ENCODE data around the gene INPP4B.

The INPP4B gene

DNA sequence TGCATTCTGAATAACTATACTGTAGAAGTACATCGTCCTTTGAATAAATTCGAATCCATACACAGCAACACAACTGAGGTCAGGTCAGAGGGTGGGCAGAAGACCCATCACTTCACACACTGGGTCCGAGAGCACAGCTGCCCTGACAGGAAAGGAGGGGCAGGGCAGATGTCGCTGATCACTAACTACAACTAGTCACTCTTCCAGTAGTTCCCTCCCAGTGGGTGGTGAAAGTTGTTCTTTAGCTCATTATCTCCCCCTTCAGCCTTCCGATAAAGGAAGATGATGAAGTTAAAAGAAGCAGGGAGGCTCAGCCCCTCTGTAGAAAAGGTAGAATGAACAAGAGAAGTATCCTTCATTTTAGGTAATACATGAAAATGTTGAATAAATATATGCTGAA lies 278.9 kb downstream of the INPP4B start:
- Histone ChIP-seq H2AFZ (ENCODE audit: low read length) (no peak overlapping the region), H3K9me3 (replicated peaks in 1 of 2; ENCODE audit: control insufficient read depth in 2 of 2, insufficient read depth in 1 of 2, low read depth in 1 of 2, low read length in 2 of 2) (no peaks in the 10 kb centered on the region), H3K14ac (ENCODE audit: low read length) (no peak overlapping the region), H2BK15ac (ENCODE audit: low read length) (no peak overlapping the region), H3K23ac (ENCODE audit: low read depth, low read length, poor library complexity) (no peak overlapping the region), H4K8ac (ENCODE audit: low read depth, low read length) (no peak overlapping the region), H2BK12ac (ENCODE audit: low read length) (no peak overlapping the region), H4K91ac (ENCODE audit: low read depth, low read length, poor library complexity) (no peak overlapping the region), H2AK5ac (ENCODE audit: low read depth, low read length) (no peak overlapping the region), H3K79me1 (ENCODE audit: low read depth, low read length) (no peaks in the 10 kb centered on the region), H3K9ac (ENCODE audit: low read depth, low read length, poor library complexity) (no peak overlapping the region), H3K18ac (ENCODE audit: low read length) (no peak overlapping the region), H3K27me3 (ENCODE audit: control insufficient read depth in 3 of 3, insufficient read depth in 3 of 3, low read depth in 1 of 3, low read length in 3 of 3) (no peaks in the 10 kb centered on the region), H2BK5ac (ENCODE audit: low read length) (no peak overlapping the region), H3K4me2 (ENCODE audit: insufficient read depth, low read length, poor library complexity, severe bottlenecking) (no peak overlapping the region), H3K4me3 (ENCODE audit: low read length in 2 of 2) (no peak overlapping the region), H2BK120ac (ENCODE audit: low read depth, low read length) (no peak overlapping the region), H3K36me3 (replicated peaks in 1 of 2; ENCODE audit: control insufficient read depth in 2 of 2, insufficient read depth in 2 of 2, low read length in 2 of 2) (no peaks in the 10 kb centered on the region), H3K27ac (replicated peaks; ENCODE audit: low read length) (no peak overlapping the region), H3K4me1 (ENCODE audit: control insufficient read depth in 2 of 2, insufficient read depth in 1 of 2, low read depth in 1 of 2, low read length in 2 of 2) (peaks cover 0 to 4% of the 10 kb centered on the region in 2 donors), H3K4ac (ENCODE audit: low read length) (no peak overlapping the region)
- peak; percentile 53 for DNase-seq (ENCODE audit: low spot score)
- WGBS, 2 donors (ENCODE audit: extremely low coverage in 2 of 2, insufficient read length in 2 of 2, insufficient replicate concordance in 1 of 2): no CpG with 5 or more reads among the region's 5 CpGs

DNA sequence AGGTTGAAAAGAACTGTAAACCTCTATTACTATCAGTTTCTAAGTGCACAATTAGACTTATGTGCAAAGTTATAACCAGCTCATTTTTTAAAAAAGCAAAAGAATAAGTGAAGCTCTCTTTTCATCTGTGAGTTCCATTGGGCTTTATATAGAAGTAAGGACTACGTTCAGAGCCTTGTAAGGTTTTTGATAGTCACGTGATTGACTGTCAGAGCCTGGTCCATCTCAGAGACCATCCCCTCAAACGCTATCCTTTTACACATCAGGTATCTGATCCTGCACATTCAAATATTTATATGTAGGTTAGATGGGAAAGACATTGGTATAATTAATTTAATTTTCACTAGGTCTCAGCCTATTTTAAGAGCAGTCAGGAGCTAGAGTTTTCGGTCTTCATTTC lies 279.3 kb downstream of the INPP4B start:
- no peak overlapping the region for H2BK120ac ChIP-seq (ENCODE audit: low read depth, low read length)
- DNase-seq (ENCODE audit: low spot score): no peak
- no peak overlapping the region for H3K23ac ChIP-seq (ENCODE audit: low read depth, low read length, poor library complexity)
- H3K18ac ChIP-seq (ENCODE audit: low read length): no peak overlapping the region
- H2AFZ ChIP-seq (ENCODE audit: low read length): no peak overlapping the region
- no peak overlapping the region for H2BK5ac ChIP-seq (ENCODE audit: low read length)
- no peaks in the 10 kb centered on the region for H3K9me3 ChIP-seq (replicated peaks in 1 of 2; ENCODE audit: control insufficient read depth in 2 of 2, insufficient read depth in 1 of 2, low read depth in 1 of 2, low read length in 2 of 2)
- H3K9ac ChIP-seq (ENCODE audit: low read depth, low read length, poor library complexity): no peak overlapping the region
- no peak overlapping the region for H4K8ac ChIP-seq (ENCODE audit: low read depth, low read length)
- no peak overlapping the region for H4K91ac ChIP-seq (ENCODE audit: low read depth, low read length, poor library complexity)
- H3K4me1 ChIP-seq (ENCODE audit: control insufficient read depth in 2 of 2, insufficient read depth in 1 of 2, low read depth in 1 of 2, low read length in 2 of 2): peaks cover 0 to 4% of the 10 kb centered on the region in 2 donors
- H3K14ac ChIP-seq (ENCODE audit: low read length): no peak overlapping the region
- no peak overlapping the region for H2AK5ac ChIP-seq (ENCODE audit: low read depth, low read length)
- no peak overlapping the region for H2BK12ac ChIP-seq (ENCODE audit: low read length)
- H3K27ac ChIP-seq (replicated peaks; ENCODE audit: low read length): no peak overlapping the region
- H3K4ac ChIP-seq (ENCODE audit: low read length): no peak overlapping the region
- no peaks in the 10 kb centered on the region for H3K27me3 ChIP-seq (ENCODE audit: control insufficient read depth in 3 of 3, insufficient read depth in 3 of 3, low read depth in 1 of 3, low read length in 3 of 3)
- H3K79me1 ChIP-seq (ENCODE audit: low read depth, low read length): no peaks in the 10 kb centered on the region
- no CpG with 5 or more reads among the region's 4 CpGs for WGBS, 2 donors (ENCODE audit: extremely low coverage in 2 of 2, insufficient read length in 2 of 2, insufficient replicate concordance in 1 of 2)
- no peaks in the 10 kb centered on the region for H3K36me3 ChIP-seq (replicated peaks in 1 of 2; ENCODE audit: control insufficient read depth in 2 of 2, insufficient read depth in 2 of 2, low read length in 2 of 2)
- H3K4me3 ChIP-seq (ENCODE audit: low read length in 2 of 2): no peak overlapping the region
- H2BK15ac ChIP-seq (ENCODE audit: low read length): no peak overlapping the region
- no peak overlapping the region for H3K4me2 ChIP-seq (ENCODE audit: insufficient read depth, low read length, poor library complexity, severe bottlenecking)

DNA sequence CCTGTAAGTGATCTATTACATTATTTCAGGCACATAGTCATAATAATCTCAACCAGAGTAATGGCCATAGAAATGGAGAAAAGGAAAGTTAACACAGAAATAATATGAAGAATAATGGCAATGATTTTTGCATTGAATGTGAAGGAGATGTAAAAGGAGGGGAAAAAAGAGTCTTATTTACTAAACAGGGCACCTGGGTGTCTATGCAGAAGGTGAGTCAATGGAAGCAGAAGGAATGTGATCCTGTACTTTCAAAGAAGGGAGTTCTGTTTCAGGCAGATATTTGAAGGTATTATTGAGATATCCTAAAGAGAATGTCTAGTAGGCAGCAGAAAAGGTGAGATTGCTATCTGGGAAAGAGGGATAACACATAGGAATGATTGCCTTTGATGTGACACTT lies 279.9 kb downstream of the INPP4B start:
- H3K14ac ChIP-seq (ENCODE audit: low read length): no peak overlapping the region
- H2BK5ac ChIP-seq (ENCODE audit: low read length): no peak overlapping the region

GRCh38 chr4:142565771-142566170 lies 280.3 kb downstream of the INPP4B start:
- Histone ChIP-seq H2BK120ac (ENCODE audit: low read depth, low read length) (no peak overlapping the region), H2BK15ac (ENCODE audit: low read length) (no peak overlapping the region), H3K79me1 (ENCODE audit: low read depth, low read length) (no peaks in the 10 kb centered on the region), H4K8ac (ENCODE audit: low read depth, low read length) (no peak overlapping the region), H2AK5ac (ENCODE audit: low read depth, low read length) (no peak overlapping the region), H3K4me1 (ENCODE audit: control insufficient read depth in 2 of 2, insufficient read depth in 1 of 2, low read depth in 1 of 2, low read length in 2 of 2) (peaks cover 0 to 4% of the 10 kb centered on the region in 2 donors), H2BK5ac (ENCODE audit: low read length) (no peak overlapping the region), H2BK12ac (ENCODE audit: low read length) (no peak overlapping the region), H3K18ac (ENCODE audit: low read length) (no peak overlapping the region), H3K27me3 (ENCODE audit: control insufficient read depth in 3 of 3, insufficient read depth in 3 of 3, low read depth in 1 of 3, low read length in 3 of 3) (no peaks in the 10 kb centered on the region), H4K91ac (ENCODE audit: low read depth, low read length, poor library complexity) (no peak overlapping the region), H3K4me3 (ENCODE audit: low read length in 2 of 2) (no peak overlapping the region), H3K9me3 (replicated peaks in 1 of 2; ENCODE audit: control insufficient read depth in 2 of 2, insufficient read depth in 1 of 2, low read depth in 1 of 2, low read length in 2 of 2) (no peaks in the 10 kb centered on the region), H3K4ac (ENCODE audit: low read length) (no peak overlapping the region), H3K36me3 (replicated peaks in 1 of 2; ENCODE audit: control insufficient read depth in 2 of 2, insufficient read depth in 2 of 2, low read length in 2 of 2) (no peaks in the 10 kb centered on the region), H3K23ac (ENCODE audit: low read depth, low read length, poor library complexity) (no peak overlapping the region), H3K9ac (ENCODE audit: low read depth, low read length, poor library complexity) (no peak overlapping the region), H3K27ac (replicated peaks; ENCODE audit: low read length) (no peak overlapping the region), H3K14ac (ENCODE audit: low read length) (no peak overlapping the region), H2AFZ (ENCODE audit: low read length) (no peak overlapping the region), H3K4me2 (ENCODE audit: insufficient read depth, low read length, poor library complexity, severe bottlenecking) (no peak overlapping the region)
- DNase-seq (ENCODE audit: low spot score): no peak
- WGBS, 2 donors (ENCODE audit: extremely low coverage in 2 of 2, insufficient read length in 2 of 2, insufficient replicate concordance in 1 of 2): no CpG with 5 or more reads among the region's 7 CpGs

More for the DNA sequence above, 279.9 kb downstream of the INPP4B start:
- H3K27ac ChIP-seq (replicated peaks; ENCODE audit: low read length): no peak overlapping the region
- no peak overlapping the region for H2BK15ac ChIP-seq (ENCODE audit: low read length)
- no peak overlapping the region for H2AK5ac ChIP-seq (ENCODE audit: low read depth, low read length)
- H3K4me1 ChIP-seq (ENCODE audit: control insufficient read depth in 2 of 2, insufficient read depth in 1 of 2, low read depth in 1 of 2, low read length in 2 of 2): peaks cover 0 to 4% of the 10 kb centered on the region in 2 donors
- no peak overlapping the region for H2BK120ac ChIP-seq (ENCODE audit: low read depth, low read length)
- no peaks in the 10 kb centered on the region for H3K79me1 ChIP-seq (ENCODE audit: low read depth, low read length)
- H3K4me3 ChIP-seq (ENCODE audit: low read length in 2 of 2): no peak overlapping the region
- no peak overlapping the region for H4K8ac ChIP-seq (ENCODE audit: low read depth, low read length)
- H3K9ac ChIP-seq (ENCODE audit: low read depth, low read length, poor library complexity): no peak overlapping the region
- no peak overlapping the region for H3K18ac ChIP-seq (ENCODE audit: low read length)
- H3K36me3 ChIP-seq (replicated peaks in 1 of 2; ENCODE audit: control insufficient read depth in 2 of 2, insufficient read depth in 2 of 2, low read length in 2 of 2): no peaks in the 10 kb centered on the region
- no peak overlapping the region for H3K23ac ChIP-seq (ENCODE audit: low read depth, low read length, poor library complexity)
- no peak overlapping the region for H3K4me2 ChIP-seq (ENCODE audit: insufficient read depth, low read length, poor library complexity, severe bottlenecking)
- DNase-seq (ENCODE audit: low spot score): no peak
- H2BK12ac ChIP-seq (ENCODE audit: low read length): no peak overlapping the region
- H2AFZ ChIP-seq (ENCODE audit: low read length): no peak overlapping the region
- no peak overlapping the region for H3K4ac ChIP-seq (ENCODE audit: low read length)
- no peak overlapping the region for H4K91ac ChIP-seq (ENCODE audit: low read depth, low read length, poor library complexity)
- H3K9me3 ChIP-seq (replicated peaks in 1 of 2; ENCODE audit: control insufficient read depth in 2 of 2, insufficient read depth in 1 of 2, low read depth in 1 of 2, low read length in 2 of 2): no peaks in the 10 kb centered on the region
- H3K27me3 ChIP-seq (ENCODE audit: control insufficient read depth in 3 of 3, insufficient read depth in 3 of 3, low read depth in 1 of 3, low read length in 3 of 3): no peaks in the 10 kb centered on the region
